Esophagus muscularis mucosa (tissue), 3 donors: ENCODE results near the gene ST6GAL1.

Source experiments
- CTCF ChIP-seq, 3 experiments: fragments of 200-600 bp in 2 of 3; fragments of 450-650 bp in 1 of 3; sonication (generic) in 2 of 3; IDR thresholded peaks; one replicate each; pipeline ENCODE4 v1.5.1; 2017 to 2019; ENCODE audit warnings: antibody characterized with exemption in 3 of 3, mild to moderate bottlenecking in 2 of 3, moderate library complexity in 1 of 3
- EP300 ChIP-seq: sonication (generic); formaldehyde crosslinking; IDR thresholded peaks from one replicate; pipeline ENCODE4 v1.6.1; 2017; ENCODE audit warnings: antibody characterized with exemption

- TF ChIP-seq EP300 = no peak
- no peak for TF ChIP-seq CTCF (IDR thresholded peaks at IDR 0.05)
These were observed 174.6 kb downstream of the ST6GAL1 start for GRCh38 chr3:187104933-187105332.
